ENCODE measurements around the gene SGTA. TPM values are rescaled to one million over a fixed set of nuclear protein-coding genes. Genes with fewer than 3 reads are reported as not detected.

Gene SGTA
- total RNA-seq, 2 donors from 2014 or later: 73.9 to 81.5 TPM

GRCh38 chr19:2809387-2810140 lies 26.5 kb upstream of the SGTA start:
- Histone ChIP-seq H3K9ac (ENCODE audit: extremely low read depth, low read length, poor library complexity, severe bottlenecking) (no peak overlapping the region), H3K27ac (ENCODE audit: low read depth, low read length) (no peak overlapping the region), H3K4me3 (ENCODE audit: low read length) (no peak overlapping the region), H3K27me3 (ENCODE audit: control insufficient read depth, insufficient read depth, low read length, poor library complexity, severe bottlenecking) (no peaks in the 10 kb centered on the region), H3K9me3 (ENCODE audit: control insufficient read depth, low read length) (no peaks in the 10 kb centered on the region), H3K4me1 (ENCODE audit: control insufficient read depth, insufficient read depth, low read length) (no peaks in the 10 kb centered on the region), H3K36me3 (ENCODE audit: control insufficient read depth, insufficient read depth, low read length) (peaks cover 37% of the 10 kb centered on the region)
- H3K27me3 Mint-ChIP-seq (ENCODE audit: insufficient read depth): no peaks in the 10 kb centered on the region
- H3K36me3 Mint-ChIP-seq (ENCODE audit: low read depth): peaks cover 30% of the 10 kb centered on the region
- 95% methylated on average over 37 of the region's 37 CpGs for WGBS, 2 experiments (ENCODE audit: insufficient coverage in 1 of 2, insufficient read length in 1 of 2)
- H3K9me3 Mint-ChIP-seq: no peaks in the 10 kb centered on the region
- H3K27ac Mint-ChIP-seq: no peak overlapping the region
- TF ChIP-seq CTCF (conservative IDR thresholded peaks at IDR 0.05): no peak
- H3K4me3 Mint-ChIP-seq: no peak overlapping the region
- no peak for DNase-seq
- no peaks in the 10 kb centered on the region for H3K4me1 Mint-ChIP-seq

- H3K36me3 ChIP-seq (ENCODE audit: control insufficient read depth, insufficient read depth, low read length): peaks cover 38% of the 10 kb centered on the region
- DNase-seq: no peak
- no peak overlapping the region for H3K4me3 Mint-ChIP-seq
- peaks cover 34% of the 10 kb centered on the region for H3K36me3 Mint-ChIP-seq (ENCODE audit: low read depth)
- no peak overlapping the region for H3K27ac Mint-ChIP-seq
- H3K4me1 Mint-ChIP-seq: no peaks in the 10 kb centered on the region
- no peaks in the 10 kb centered on the region for H3K9me3 Mint-ChIP-seq
- H3K27me3 ChIP-seq (ENCODE audit: control insufficient read depth, insufficient read depth, low read length, poor library complexity, severe bottlenecking): no peaks in the 10 kb centered on the region
- H3K9ac ChIP-seq (ENCODE audit: extremely low read depth, low read length, poor library complexity, severe bottlenecking): no peak overlapping the region
- no peak for TF ChIP-seq CTCF (conservative IDR thresholded peaks at IDR 0.05)
- H3K4me1 ChIP-seq (ENCODE audit: control insufficient read depth, insufficient read depth, low read length): no peaks in the 10 kb centered on the region
- H3K4me3 ChIP-seq (ENCODE audit: low read length): no peak overlapping the region
- H3K27me3 Mint-ChIP-seq (ENCODE audit: insufficient read depth): no peaks in the 10 kb centered on the region
- H3K27ac ChIP-seq (ENCODE audit: low read depth, low read length): no peak overlapping the region
- H3K9me3 ChIP-seq (ENCODE audit: control insufficient read depth, low read length): no peaks in the 10 kb centered on the region
- WGBS, 2 experiments (ENCODE audit: insufficient coverage in 1 of 2, insufficient read length in 1 of 2): 95 to 97% methylated on average over 36 to 41 of the region's 41 CpGs
Measured at GRCh38 chr19:2808129-2808941, 25.3 kb upstream of the SGTA start.

GRCh38 chr19:2807379-2808128 lies 24.5 kb upstream of the SGTA start:
- H3K4me3 ChIP-seq (ENCODE audit: low read length): no peak overlapping the region
- no peak overlapping the region for H3K27ac ChIP-seq (ENCODE audit: low read depth, low read length)
- no peak for DNase-seq
- H3K9ac ChIP-seq (ENCODE audit: extremely low read depth, low read length, poor library complexity, severe bottlenecking): no peak overlapping the region
- H3K4me1 ChIP-seq (ENCODE audit: control insufficient read depth, insufficient read depth, low read length): no peaks in the 10 kb centered on the region
- 96 to 97% methylated on average over 47 to 56 of the region's 56 CpGs for WGBS, 2 experiments (ENCODE audit: insufficient coverage in 1 of 2, insufficient read length in 1 of 2)
- peaks cover 42% of the 10 kb centered on the region for H3K36me3 Mint-ChIP-seq (ENCODE audit: low read depth)
- no peaks in the 10 kb centered on the region for H3K4me1 Mint-ChIP-seq
- H3K9me3 Mint-ChIP-seq: no peaks in the 10 kb centered on the region
- H3K36me3 ChIP-seq (ENCODE audit: control insufficient read depth, insufficient read depth, low read length): peaks cover 41% of the 10 kb centered on the region
- H3K4me3 Mint-ChIP-seq: no peak overlapping the region
- TF ChIP-seq CTCF (conservative IDR thresholded peaks at IDR 0.05): no peak
- no peaks in the 10 kb centered on the region for H3K27me3 ChIP-seq (ENCODE audit: control insufficient read depth, insufficient read depth, low read length, poor library complexity, severe bottlenecking)
- no peaks in the 10 kb centered on the region for H3K27me3 Mint-ChIP-seq (ENCODE audit: insufficient read depth)
- no peaks in the 10 kb centered on the region for H3K9me3 ChIP-seq (ENCODE audit: control insufficient read depth, low read length)
- no peak overlapping the region for H3K27ac Mint-ChIP-seq
